Measurements from ENCODE around the gene POLR1A. TPM values are rescaled to one million over a fixed set of nuclear protein-coding genes. Genes with fewer than 3 reads are reported as not detected.

Gene POLR1A
- polyA plus RNA-seq, 2 of the 4 experiments (the other 2 are of a cell fraction) = 22.8 to 55.7 TPM

- Histone ChIP-seq H3K4me3 (no peak overlapping the region), H3K9me3 (no peaks in the 10 kb centered on the region), H3K4me2 (no peak overlapping the region), H3K27ac (no peak overlapping the region), H3K4me1 (peaks cover 19% of the 10 kb centered on the region)
- CTCF ChIA-PET = interaction anchor here (0.6 to 5.7 kb wide), 7 partner anchors 12 to 238 kb away, joined by 3 to 36 read pairs (median 3); partner anchors contain the start of gene ST3GAL5
- WGBS (ENCODE audit: missing lambda C conversion rate) = 93% methylated on average over 4 of the region's 4 CpGs
- DNase-seq (ENCODE audit: low read depth in 1 of 2, low spot score in 1 of 2) = no peak
- TF ChIP-seq CBX8 (IDR thresholded peaks at IDR 0.05) = no peak
- TF ChIP-seq ZSCAN20 (CRISPR knock-in tag; IDR thresholded peaks at IDR 0.05) = no peak
- no peak for TF ChIP-seq ELK1 (IDR thresholded peaks at IDR 0.05; ENCODE audit: low read depth, low read length)
- TF ChIP-seq PBX3 (IDR thresholded peaks at IDR 0.05) = no peak
- TF ChIP-seq CTCF (IDR thresholded peaks at IDR 0.05) = no peak
- TF ChIP-seq RNF2 (IDR thresholded peaks at IDR 0.05; ENCODE audit: borderline replicate concordance, low read depth) = no peak
- no peak for TF ChIP-seq ZFP36 (IDR thresholded peaks at IDR 0.05; ENCODE audit: borderline replicate concordance, partially characterized antibody)
- no peak for TF ChIP-seq NFE2L2 (conservative IDR thresholded peaks at IDR 0.05; ENCODE audit: low read length)
- TF ChIP-seq MAX (IDR thresholded peaks at IDR 0.05) = no peak
- TF ChIP-seq HOXA7 (CRISPR knock-in tag; IDR thresholded peaks at IDR 0.05) = no peak
- TF ChIP-seq TP53 (CRISPR knock-in tag; IDR thresholded peaks at IDR 0.05) = no peak
- no peak for TF ChIP-seq RAD21 (conservative IDR thresholded peaks at IDR 0.05 in 1 of 2, IDR thresholded peaks at IDR 0.05 in 1 of 2)
- no peak for TF ChIP-seq HEYL (CRISPR knock-in tag; IDR thresholded peaks at IDR 0.05)
- POLR2A ChIA-PET = interaction anchor here (0.8 kb wide), 1 partner anchor 49 kb away, joined by 3 read pairs; the partner anchor contains the start of genes POLR1A and PTCD3
- ATAC-seq = no peak
- no peak for FAIRE-seq
Observed at GRCh38 chr2:86056590-86057331, 48.9 kb downstream of the POLR1A start.

- H3K9me3 ChIP-seq = no peaks in the 10 kb centered on the region
- H3K4me1 ChIP-seq = peaks cover 5% of the 10 kb centered on the region; the same call in 2 of the 3 replicates
- no peak overlapping the region for H3K4me3 ChIP-seq
- WGBS (ENCODE audit: missing lambda C conversion rate) = 92% methylated on average over 3 of the region's 3 CpGs
- DNase-seq (ENCODE audit: low read depth in 1 of 2, low spot score in 1 of 2) (no peak), ATAC-seq (no peak), FAIRE-seq (no peak)
- H3K27ac ChIP-seq = no peak overlapping the region
- TF ChIP-seq HOXB5 (CRISPR knock-in tag; IDR thresholded peaks at IDR 0.05) = no peak
- no peak for TF ChIP-seq ZC3H11A (IDR thresholded peaks at IDR 0.05)
- no peak for TF ChIP-seq NFE2L2 (conservative IDR thresholded peaks at IDR 0.05; ENCODE audit: low read length)
- TF ChIP-seq GATA3 (IDR thresholded peaks at IDR 0.05; ENCODE audit: borderline replicate concordance) = no peak
- no peak for TF ChIP-seq SMC3 (IDR thresholded peaks at IDR 0.05)
- no peak for TF ChIP-seq E2F6 (IDR thresholded peaks at IDR 0.05; ENCODE audit: borderline replicate concordance, low read depth)
- no peak for TF ChIP-seq JUNB (IDR thresholded peaks at IDR 0.05)
- no peak for TF ChIP-seq ATOH8 (CRISPR knock-in tag; IDR thresholded peaks at IDR 0.05; ENCODE audit: low read depth)
- TF ChIP-seq RNF2 (IDR thresholded peaks at IDR 0.05; ENCODE audit: borderline replicate concordance, low read depth) = no peak
- no peak for TF ChIP-seq KDM5A (IDR thresholded peaks at IDR 0.05)
- no peak for TF ChIP-seq TFCP2L1 (CRISPR knock-in tag; IDR thresholded peaks at IDR 0.05)
- no peak for TF ChIP-seq USF2 (IDR thresholded peaks at IDR 0.05)
- no peak for TF ChIP-seq CHD2 (IDR thresholded peaks at IDR 0.05; ENCODE audit: low read length, partially characterized antibody)
- TF ChIP-seq NPAS2 (CRISPR knock-in tag; IDR thresholded peaks at IDR 0.05; ENCODE audit: borderline replicate concordance) = no peak
- TF ChIP-seq TP53 (CRISPR knock-in tag; IDR thresholded peaks at IDR 0.05) = no peak
- no peak for TF ChIP-seq ZSCAN20 (CRISPR knock-in tag; IDR thresholded peaks at IDR 0.05)
- no peak for TF ChIP-seq HDAC2 (IDR thresholded peaks at IDR 0.05)
- CTCF ChIA-PET = interaction anchor here (0.9 to 5.7 kb wide), 7 partner anchors 10 to 241 kb away, joined by 3 to 36 read pairs (median 6); partner anchors contain the start of gene ST3GAL5
- H3K4me2 ChIP-seq = no peak overlapping the region
- POLR2A ChIA-PET = no interaction called here
Observed at GRCh38 chr2:86055314-86055713, 50.4 kb downstream of the POLR1A start.

All from A549 (cell line).